NCI-H2227 (cell line): Measurements from ENCODE around the gene KREMEN1.

ENCODE experiments used
- DNase-seq: peaks from one replicate; lab custom pipeline; 2025; ENCODE audit not compliant: unreplicated experiment; lab: John Stamatoyannopoulos, UW

The KREMEN1 gene

DNA sequence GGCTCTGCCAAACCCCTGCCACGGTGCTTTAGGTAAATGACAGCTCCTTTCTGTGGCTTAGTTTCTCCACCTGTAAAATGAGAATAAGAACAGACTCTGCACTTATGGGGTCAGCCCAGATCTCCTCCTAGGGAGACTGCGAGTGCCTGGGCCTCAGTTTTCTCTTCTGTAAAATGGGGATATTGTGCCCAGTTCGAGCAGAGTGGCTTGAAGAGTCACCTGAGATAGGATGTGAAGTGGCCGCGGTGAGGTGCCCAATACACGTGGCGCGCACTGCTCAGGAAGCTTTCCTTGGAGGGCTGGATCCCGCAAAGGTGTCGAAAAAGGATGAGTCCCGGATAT lies 132.4 kb downstream of the KREMEN1 start:
- no peak for DNase-seq

DNA sequence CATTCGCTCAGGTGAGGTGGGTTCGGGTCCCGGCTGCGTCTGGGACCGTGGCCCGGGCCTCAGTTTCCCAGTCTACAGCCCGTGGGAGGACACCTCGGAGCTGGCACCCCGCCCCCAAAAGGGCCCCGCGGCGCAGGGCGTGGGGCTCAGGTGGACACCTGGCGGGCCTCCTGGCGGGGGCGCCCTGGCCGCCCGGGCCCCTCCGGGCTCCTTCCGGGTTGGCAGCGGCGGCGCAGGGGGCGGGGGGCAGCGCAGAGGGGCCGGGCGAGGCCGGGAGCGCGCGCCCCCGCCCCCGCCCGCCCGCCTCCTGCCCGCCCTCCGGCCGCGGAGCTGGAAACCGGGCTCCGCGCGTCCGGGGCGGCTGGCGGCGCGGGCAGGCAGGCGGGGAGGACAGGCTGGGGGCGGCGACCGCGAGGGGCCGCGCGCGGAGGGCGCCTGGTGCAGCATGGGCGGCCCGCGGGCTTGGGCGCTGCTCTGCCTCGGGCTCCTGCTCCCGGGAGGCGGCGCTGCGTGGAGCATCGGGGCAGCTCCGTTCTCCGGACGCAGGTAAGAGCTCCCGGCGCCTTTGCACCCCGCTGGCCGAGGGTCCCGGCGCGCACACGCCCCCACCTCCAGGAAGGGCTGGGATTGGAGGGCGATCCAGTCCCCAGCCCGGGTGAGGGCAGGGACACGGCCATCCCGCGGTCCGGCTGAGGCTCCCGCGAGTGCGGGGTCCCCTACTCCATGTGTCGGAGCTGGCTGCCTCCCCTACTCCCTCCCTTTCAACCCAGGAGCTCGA lies 132.9 kb downstream of the KREMEN1 start, which contains the start of gene EMID1:
Gene EMID1 (plus strand): TSS at position 303 of the 778 bp plus-strand sequence. CDS start 143 bp downstream, at position 446.
- DNase-seq = peak; percentile 52

DNA sequence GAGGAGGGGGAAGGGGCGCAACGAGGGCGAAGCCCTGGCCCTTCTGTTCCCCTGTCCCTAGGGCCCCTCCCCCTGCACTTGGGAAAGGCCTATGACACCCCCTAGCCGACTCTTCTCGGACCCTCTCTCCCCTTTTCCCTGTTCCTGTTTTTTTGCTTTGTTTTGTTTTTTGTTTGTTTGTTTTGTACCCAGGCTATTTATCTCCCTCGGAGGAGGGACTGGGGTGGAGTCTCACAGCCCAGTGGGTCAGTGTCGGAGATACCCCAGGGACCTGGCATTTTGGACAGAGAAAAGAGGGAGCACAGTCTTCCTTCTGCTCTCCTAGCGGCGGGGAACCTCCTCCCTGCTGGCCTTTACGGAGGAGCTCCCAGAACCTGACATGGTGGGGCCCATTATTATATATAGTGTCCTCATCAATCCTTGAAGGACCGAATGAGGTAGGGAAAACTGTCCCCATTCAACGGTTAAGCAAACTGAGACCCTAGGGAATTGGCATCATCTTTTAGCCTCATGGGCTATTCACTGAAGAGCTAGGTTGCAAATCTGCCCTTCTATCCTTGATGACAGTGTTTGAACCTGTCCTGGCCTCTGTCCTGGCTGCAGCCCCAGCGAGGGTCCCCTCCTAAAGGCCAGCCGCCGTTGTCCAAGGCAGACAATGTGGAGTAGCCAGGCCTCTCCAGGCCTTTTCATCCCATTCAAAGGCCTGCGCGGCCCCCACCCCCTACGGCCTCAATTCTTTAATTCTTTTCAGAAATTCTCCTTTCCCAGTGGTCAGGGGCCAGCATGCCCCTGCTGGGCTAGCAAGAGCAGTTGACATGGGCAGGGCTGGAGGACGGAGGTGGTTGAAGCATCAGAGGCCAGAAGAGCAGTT lies 133.8 kb downstream of the KREMEN1 start:
- no peak for DNase-seq

DNA sequence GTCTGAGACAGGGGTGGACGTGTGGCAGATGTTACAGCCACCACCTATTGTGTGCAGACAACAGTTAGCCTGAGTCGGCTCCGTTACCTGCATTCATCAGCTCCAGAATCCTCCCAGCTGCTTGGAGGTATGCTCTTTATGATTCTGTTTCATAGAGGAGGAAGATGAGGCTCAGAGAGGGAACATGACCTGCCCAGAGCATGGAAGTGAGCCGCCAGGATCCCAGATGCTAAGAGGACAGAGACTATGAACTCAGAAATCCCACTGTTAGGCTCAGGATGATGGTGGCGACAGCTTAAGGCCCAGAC lies 134.4 kb downstream of the KREMEN1 start:
- no peak for DNase-seq

DNA sequence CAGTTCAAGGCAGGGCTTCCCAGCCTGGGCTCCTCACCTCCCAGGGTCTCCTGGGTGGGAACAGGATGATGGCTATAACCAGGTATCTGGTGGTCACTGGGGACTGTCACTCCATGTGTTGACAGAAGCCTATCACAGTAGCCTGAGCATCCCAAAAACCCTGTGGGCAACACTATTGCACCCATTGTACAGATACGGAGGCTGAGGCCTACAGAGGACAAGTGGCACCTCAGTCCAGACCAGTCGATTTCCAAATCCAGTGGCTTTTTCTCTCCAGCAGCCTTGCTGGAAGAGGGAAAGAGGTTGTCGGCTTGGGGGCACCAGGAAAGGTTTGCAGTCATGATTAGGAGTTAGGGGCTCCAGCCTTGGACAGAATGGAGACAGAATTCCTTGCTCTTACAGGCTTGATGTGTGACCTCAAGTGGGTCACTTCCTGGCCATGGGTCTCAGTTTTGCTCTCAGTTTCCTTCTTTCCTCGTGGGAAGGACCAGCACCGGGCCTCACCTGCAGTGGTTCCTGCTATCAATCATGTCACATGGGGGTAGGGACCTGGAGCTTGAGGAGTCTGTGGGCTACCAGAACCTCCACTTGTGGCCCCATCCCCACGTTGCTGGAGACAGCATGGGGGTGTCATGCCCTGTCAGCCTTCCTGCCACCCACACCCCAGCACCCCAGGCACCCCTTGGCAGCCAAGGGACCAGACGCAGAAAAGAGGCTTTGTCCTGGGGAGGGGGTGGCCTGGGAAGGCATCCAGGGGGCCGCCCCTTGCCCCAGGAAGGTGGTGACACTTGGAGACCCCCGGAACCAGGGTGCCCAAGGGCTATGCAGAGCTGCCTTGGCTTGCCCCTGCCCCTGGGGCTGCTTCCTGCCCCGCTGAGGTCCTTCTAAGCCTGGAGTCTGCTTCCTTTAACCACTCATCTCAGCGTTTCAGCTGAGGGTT lies 135.0 kb downstream of the KREMEN1 start:
- no peak for DNase-seq

DNA sequence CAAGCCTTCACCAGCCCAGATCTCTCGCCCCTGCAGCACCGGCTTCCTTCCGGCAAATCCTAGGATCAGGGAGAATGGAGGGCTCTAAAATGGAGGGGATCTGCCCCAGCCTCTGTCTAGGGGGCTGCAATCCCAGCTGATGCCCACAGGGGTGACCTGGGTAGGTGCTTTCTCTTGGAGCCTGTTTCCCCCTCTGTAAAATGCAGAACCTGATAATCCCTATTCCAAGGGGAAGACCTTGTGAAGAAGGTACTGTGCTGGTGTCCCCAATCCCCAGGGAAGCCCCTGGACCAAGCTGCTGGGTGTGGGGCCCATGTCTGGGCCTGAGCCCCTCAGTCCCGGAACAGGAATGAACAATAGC lies 135.6 kb downstream of the KREMEN1 start:
- DNase-seq = no peak

DNA sequence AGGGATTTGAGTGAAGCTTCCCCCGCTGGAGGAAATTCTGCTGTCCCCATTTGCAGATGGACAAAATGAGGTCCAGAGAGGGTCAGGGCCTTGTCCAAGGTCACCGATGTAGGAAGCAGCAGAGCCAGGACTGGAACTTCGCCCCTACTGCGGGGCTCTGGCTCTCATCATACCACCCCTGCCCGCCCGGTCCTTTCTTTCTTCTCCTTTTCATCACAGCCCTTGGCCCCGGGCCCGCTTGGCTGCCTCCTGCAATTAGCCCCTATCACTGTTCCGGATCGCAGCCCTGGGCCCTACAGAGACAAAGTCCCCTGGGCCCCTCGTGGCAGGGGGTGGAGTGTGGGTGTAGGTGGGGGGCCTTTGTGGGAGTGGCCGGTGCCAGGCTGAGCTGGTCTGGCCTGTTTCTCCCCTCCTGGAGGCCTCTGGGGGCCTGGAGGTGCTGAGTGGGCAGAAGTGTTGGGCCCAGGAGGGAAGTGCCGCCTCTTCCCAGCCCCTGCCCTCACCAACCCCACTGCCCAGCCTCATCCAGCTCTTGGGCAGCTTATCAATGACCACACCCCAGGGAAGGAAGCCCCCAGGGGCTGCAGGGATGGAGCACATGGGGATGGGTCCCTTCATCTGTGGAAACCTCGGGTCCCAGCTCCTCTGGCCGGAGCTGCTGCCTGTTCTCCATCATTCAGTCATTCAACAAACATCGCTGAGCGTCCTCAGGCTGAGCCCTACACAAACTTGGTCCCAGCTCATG lies 136.2 kb downstream of the KREMEN1 start:
- no peak for DNase-seq

DNA sequence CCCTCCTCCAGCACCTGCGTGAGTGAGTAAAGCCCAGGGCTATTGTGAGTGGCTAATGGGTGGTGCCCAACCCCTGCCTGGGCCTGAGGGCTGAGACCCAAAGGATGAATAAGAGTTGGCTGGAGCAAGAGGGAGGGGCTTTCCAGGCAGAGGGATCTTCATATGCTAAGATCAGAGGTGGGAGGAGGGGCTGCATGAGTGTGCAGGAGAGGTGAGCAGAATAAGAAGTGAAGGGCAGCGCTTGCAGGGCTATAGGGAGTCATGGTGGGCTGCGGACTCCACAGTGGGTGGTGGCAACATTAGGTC lies 136.7 kb downstream of the KREMEN1 start:
- DNase-seq = no peak

DNA sequence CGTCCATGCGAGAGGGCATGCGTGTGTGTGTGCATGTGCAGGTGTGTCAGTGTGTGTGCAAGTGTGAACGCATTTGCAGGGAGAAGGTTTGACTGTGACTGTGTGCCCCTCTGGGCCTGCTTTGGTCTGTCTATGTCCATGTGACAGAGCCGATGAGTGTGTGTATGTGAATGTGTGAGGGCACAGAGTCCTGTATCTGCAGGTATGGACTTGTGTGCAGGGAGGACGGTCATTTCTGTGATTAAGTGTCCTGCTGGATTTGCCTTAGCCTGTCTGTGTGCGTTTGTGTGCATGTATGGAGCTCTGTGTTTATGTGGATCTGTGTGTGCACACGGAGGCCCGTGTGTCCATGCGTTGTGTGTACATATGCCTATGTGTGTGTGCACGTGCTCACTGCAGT lies 138.2 kb downstream of the KREMEN1 start:
- DNase-seq = no peak

DNA sequence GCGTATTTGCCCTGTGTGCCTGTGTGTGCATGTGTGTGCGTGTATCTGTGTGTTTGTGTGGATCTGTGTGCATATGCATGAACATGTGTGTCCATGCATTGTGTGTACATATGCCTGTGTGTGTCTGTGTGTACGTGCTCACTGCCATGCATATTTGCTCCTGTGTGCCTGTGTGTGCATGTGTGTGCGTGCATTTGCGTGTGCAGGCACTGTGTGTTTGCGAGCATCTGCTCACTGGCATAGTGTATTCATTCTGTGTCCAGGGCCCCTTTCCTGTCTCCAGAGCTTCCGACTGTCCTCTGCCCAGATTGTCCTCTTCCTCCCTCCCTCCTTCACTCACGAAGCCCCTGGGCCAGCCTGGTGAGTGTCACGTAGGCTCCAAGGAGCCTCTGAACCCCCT lies 138.6 kb downstream of the KREMEN1 start:
- no peak for DNase-seq

DNA sequence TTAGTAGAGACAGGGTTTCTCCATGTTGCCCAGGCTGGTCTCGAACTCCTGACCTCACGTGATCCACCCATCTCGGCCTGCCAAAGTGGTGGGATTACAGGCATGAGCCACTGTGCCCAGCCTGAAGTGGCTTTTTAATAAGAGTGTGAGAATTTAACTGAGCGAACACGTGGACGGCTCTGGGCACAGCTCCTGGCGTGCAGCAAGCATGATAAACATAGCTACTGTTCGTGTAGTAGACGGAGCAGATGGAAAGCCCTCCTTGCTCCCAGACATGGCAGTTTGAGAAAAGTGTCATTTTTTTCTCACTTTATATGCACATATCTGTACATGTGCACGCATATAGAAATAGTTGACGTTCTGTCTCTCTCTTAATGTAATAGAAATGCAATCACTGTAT lies 139.9 kb downstream of the KREMEN1 start:
- no peak for DNase-seq

DNA sequence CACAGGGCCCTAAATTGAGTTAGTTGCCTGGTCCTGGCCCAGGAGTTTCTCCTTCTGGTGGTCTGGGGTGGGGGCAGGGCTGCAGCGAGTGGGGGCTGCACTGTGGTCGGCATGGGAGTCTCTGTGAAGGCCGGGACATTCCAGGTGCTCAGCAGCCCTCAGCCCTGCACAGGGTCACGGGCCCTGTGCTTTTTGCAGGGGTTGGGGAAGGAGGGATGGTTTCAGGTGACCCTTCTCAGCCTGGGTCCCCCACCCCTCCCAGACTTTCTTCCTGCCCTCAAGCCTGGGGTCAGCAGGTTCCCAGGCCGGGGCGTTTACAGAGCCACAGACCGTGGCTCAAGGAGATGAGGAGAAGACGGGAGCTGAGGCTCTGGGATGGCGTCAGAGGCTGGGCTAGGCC lies 140.7 kb downstream of the KREMEN1 start:
- no peak for DNase-seq

DNA sequence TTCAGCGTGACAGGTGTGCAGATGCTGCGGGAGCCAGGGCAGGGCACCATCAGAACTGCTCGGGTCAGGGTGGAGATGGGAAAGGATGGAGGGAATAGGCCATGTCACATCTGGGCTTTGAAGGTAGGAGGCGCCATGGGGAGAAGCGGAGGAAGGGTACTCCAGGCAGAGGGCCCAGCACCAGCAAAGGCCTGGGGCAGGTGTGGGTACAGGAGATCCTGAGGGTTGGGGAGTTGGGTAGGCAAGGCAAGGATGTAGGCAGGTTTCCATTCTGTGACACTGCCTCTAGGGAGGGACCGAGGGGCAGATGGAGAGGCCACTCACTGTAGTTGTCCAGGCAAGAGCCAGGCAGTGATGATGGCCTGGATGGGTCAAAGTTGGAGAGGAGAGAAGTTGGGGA lies 141.4 kb downstream of the KREMEN1 start:
- DNase-seq = no peak

DNA sequence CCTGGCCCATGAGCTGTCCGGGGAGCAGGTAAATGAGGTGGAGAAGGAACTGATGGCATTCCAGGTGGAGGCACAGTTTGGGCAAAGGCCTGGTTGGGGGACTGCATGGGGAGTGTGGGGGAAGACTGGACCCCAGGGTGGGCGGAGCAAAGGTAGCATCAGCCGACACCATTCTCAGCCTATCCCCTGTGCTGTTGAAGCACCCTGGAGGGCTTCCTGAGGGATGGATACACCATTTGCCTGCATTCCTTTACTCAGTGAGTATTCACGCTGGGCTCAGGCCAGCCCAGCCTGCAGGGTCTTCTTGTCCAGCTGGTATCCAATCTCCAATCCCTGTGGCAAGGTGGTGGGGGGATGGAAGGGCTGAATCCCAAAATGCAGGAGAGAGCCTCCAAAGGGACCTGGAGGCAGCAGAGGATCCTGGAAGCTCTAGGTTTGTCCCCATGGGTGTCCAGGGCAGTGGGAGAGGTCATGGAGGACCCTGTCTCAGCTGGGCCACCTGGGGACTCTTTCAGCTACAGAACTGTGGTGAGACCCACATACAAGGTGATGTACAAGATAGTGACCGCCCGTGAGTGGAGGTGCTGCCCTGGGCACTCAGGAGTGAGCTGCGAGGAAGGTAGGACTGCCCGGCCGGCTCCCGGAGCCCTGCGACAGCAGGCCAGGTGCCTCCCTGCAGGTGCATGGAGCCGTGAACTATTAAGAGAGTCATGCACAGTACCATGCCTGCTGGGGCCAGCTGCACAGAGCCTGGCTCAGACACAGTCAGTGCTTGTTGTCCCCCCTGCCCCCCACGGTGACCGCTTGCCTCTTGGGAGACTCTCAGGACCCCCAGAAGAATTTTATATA lies 142.4 kb downstream of the KREMEN1 start:
- no peak for DNase-seq

DNA sequence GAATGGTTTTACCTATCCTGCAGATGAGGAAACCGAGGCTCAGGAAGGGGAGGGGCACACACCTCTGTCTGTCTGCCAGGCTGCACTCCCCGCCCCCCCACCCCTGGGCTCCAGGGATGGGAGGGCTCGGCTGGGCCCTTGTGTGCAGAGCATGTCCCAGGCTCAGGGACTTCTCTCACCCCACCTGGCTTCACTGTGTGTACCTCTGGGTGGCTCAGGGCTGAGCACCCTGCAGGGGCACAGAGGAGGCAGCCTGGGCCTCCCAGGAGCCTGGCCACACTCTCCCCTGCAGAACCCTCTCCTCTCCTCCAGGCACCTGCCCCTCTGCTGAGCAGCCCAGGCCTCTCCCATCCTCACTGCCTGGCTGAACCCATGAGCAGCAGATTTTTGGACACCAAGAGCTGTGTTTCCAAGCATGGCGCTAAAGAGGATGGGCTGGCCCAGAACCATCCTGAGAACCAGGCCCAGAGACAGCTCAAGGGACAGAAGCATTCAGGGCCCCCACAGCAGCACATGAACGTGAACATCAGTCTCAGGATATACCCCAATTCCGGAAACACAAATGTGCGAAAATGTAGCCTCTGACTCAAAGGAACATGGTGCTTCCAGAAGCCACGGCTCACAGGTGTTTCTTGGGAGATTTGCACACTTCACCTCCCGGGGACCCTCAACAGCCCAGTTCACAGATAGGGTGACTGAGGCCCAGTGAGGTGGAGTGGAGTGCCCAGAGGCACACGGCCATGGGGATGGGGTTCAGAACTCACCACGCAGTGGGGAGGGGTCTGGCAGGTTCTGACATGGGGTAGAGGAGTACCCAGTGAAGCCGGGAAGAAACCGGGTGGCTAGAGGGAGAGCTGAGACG lies 143.4 kb downstream of the KREMEN1 start:
- DNase-seq = no peak

DNA sequence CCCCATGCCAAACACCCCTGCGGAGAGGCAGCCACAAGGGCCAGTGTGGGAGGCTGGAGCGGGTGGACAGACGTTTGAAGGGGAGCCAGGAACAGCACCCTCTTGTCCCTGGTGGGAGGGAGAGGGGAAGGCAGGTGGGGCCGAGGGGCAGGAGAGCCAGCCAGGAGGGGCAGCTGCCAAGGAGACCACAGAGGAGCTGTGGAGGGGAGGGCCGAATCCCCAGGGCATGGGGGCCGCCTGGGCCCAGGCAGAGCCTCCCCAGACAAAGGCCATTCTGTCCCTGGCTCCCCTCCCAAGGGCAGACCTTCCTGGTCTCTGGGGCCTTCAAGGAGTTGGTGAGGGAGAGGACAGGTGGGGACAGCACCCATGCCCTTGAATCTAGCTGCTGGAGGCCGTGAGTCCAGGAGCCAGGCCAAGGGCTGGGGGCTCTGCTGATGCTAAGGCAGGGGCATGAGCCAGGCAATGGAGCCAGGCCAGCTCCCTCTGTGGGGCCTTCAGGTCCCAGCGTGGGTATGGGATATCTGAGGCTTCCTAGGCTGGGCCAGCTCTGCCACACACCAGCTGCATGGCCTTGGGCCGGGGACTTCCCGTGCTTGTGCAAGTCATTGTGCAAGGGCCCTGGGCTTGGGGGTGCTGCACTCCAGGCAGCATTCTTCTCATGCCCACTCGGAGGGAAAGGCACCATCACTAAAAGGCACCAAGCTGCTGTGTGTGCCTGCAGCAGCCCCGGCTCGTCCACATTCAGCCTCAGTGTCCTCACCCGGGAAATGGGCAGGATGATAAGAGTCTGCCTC lies 144.2 kb downstream of the KREMEN1 start:
- no peak for DNase-seq
